ENCODE measurements around the gene MYO18B. TPM values are rescaled to one million over a fixed set of nuclear protein-coding genes. Genes with fewer than 3 reads are reported as not detected.

MYO18B gene
- total RNA-seq, 1 experiment from 2014 or later = 0.05 TPM

GRCh38 chr22:26053737-26054316 lies 311.8 kb downstream of the MYO18B start (continued):
- TF ChIP-seq, protein P1, sequence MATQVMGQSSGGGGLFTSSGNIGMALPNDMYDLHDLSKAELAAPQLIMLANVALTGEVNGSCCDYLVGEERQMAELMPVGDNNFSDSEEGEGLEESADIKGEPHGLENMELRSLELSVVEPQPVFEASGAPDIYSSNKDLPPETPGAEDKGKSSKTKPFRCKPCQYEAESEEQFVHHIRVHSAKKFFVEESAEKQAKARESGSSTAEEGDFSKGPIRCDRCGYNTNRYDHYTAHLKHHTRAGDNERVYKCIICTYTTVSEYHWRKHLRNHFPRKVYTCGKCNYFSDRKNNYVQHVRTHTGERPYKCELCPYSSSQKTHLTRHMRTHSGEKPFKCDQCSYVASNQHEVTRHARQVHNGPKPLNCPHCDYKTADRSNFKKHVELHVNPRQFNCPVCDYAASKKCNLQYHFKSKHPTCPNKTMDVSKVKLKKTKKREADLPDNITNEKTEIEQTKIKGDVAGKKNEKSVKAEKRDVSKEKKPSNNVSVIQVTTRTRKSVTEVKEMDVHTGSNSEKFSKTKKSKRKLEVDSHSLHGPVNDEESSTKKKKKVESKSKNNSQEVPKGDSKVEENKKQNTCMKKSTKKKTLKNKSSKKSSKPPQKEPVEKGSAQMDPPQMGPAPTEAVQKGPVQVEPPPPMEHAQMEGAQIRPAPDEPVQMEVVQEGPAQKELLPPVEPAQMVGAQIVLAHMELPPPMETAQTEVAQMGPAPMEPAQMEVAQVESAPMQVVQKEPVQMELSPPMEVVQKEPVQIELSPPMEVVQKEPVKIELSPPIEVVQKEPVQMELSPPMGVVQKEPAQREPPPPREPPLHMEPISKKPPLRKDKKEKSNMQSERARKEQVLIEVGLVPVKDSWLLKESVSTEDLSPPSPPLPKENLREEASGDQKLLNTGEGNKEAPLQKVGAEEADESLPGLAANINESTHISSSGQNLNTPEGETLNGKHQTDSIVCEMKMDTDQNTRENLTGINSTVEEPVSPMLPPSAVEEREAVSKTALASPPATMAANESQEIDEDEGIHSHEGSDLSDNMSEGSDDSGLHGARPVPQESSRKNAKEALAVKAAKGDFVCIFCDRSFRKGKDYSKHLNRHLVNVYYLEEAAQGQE (IDR thresholded peaks at IDR 0.05; ENCODE audit: low read depth) = no peak
- no peak for TF ChIP-seq POLR2A (IDR thresholded peaks at IDR 0.05; ENCODE audit: borderline replicate concordance, extremely low read depth, insufficient read depth, insufficient read length)
- no peak for TF ChIP-seq SRF (IDR thresholded peaks at IDR 0.05; ENCODE audit: low read depth)
- TF ChIP-seq ZNF274 (IDR thresholded peaks at IDR 0.05; ENCODE audit: low read depth, low read length) = no peak
- no peak for TF ChIP-seq JUND (IDR thresholded peaks at IDR 0.05)
- TF ChIP-seq SP1 (IDR thresholded peaks at IDR 0.05; ENCODE audit: low read depth) = no peak
- TF ChIP-seq SIN3A (IDR thresholded peaks at IDR 0.05; ENCODE audit: low read depth) = no peak
- TF ChIP-seq TCF7L2 (IDR thresholded peaks at IDR 0.05; ENCODE audit: borderline replicate concordance, extremely low read depth, insufficient read depth, insufficient read length) = no peak

DNA sequence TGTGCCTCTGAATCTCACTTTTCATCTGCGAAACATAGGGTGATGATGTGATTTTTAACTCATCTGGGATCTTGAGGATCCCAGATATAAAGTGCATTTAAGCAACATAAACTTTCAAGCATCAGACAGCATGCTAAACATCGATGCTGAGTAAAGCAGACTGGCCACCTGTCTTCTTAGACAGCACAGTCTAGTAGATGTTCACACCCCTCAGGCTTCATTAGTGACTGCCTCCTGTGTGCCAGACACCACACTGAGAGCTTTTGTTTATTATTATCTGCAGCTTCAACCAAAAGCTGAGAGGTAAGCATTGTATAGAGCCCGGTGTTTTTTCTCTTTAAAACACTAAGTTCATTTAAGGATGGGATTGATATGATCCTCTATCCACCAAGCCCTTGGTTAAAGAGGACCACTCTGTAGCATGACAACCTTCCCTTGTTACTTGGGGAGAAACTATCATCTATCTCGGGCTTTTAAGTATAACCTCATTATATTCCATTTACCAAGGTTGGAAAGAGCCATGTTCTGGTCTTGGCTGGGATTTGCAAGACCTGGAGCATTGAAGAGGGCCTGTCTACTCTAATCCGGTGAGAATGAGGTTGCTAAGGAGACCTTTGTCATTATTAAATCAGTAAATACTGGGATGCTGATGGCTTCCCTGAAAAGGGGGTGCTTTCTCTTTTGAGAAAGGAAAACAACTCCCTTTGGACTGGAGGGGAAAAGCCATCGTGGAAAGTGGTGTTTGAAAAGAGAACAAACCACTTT lies 313.0 kb downstream of the MYO18B start:
- Histone ChIP-seq H3K9ac (ENCODE audit: low read length) (no peak overlapping the region), H2AFZ (ENCODE audit: low read depth, low read length, poor library complexity, severe bottlenecking) (no peak overlapping the region), H3K4me1 (ENCODE audit: control insufficient read depth in 1 of 2, insufficient read depth in 2 of 2, low read length in 2 of 2) (no peaks in the 10 kb centered on the region), H3K27ac (ENCODE audit: low read depth, low read length) (no peak overlapping the region), H3K9me2 (ENCODE audit: insufficient read depth) (no peaks in the 10 kb centered on the region), H3K9me3 (ENCODE audit: control insufficient read depth in 1 of 2, insufficient read depth in 1 of 2, low read depth in 1 of 2, low read length in 2 of 2) (no peaks in the 10 kb centered on the region), H3K79me2 (ENCODE audit: insufficient read depth, low read length) (no peaks in the 10 kb centered on the region), H4K20me1 (ENCODE audit: insufficient read depth) (no peaks in the 10 kb centered on the region; the same call in 1 of the 2 replicates), H3K4me3 (replicated peaks in 1 of 2; ENCODE audit: low read depth in 1 of 2, low read length in 2 of 2) (no peak overlapping the region), H3K4me2 (ENCODE audit: low read length) (no peak overlapping the region), H3K27me3 (ENCODE audit: insufficient read depth, low read length) (peaks cover 58% of the 10 kb centered on the region), H3K36me3 (ENCODE audit: control insufficient read depth in 1 of 2, insufficient read depth in 2 of 2, low read length in 2 of 2) (no peaks in the 10 kb centered on the region)
- intact Hi-C loops (cut with micrococcal nuclease) = loop anchor here (10.0 kb wide), 1 partner anchor 60 kb away; no protein-coding TSS in a partner anchor
- ChIA-PET CTCF (no interaction called here), RAD21 (ENCODE audit: low non-redundant PET in 1 of 2, low total read pairs in 2 of 2, uncharacterized antibody in 2 of 2, unreplicated experiment in 2 of 2) (no interaction called here), POLR2A (no interaction called here)
- no TSS peak for BruUV-seq (replicated peaks)
- ATAC-seq (no peak), DNase-seq (ENCODE audit: low read depth, low spot score) (no peak)
- TF ChIP-seq JUND (IDR thresholded peaks at IDR 0.05) (no peak), FOSL1 (IDR thresholded peaks at IDR 0.05; ENCODE audit: low read depth) (no peak), SP1 (IDR thresholded peaks at IDR 0.05; ENCODE audit: low read depth) (no peak), SRF (IDR thresholded peaks at IDR 0.05; ENCODE audit: low read depth) (no peak), EZH2 (IDR thresholded peaks at IDR 0.05) (no peak), TCF7L2 (IDR thresholded peaks at IDR 0.05; ENCODE audit: borderline replicate concordance, extremely low read depth, insufficient read depth, insufficient read length) (no peak)
- TF ChIP-seq, protein P1 (IDR thresholded peaks at IDR 0.05; ENCODE audit: low read depth) = no peak
- TF ChIP-seq, protein P2, sequence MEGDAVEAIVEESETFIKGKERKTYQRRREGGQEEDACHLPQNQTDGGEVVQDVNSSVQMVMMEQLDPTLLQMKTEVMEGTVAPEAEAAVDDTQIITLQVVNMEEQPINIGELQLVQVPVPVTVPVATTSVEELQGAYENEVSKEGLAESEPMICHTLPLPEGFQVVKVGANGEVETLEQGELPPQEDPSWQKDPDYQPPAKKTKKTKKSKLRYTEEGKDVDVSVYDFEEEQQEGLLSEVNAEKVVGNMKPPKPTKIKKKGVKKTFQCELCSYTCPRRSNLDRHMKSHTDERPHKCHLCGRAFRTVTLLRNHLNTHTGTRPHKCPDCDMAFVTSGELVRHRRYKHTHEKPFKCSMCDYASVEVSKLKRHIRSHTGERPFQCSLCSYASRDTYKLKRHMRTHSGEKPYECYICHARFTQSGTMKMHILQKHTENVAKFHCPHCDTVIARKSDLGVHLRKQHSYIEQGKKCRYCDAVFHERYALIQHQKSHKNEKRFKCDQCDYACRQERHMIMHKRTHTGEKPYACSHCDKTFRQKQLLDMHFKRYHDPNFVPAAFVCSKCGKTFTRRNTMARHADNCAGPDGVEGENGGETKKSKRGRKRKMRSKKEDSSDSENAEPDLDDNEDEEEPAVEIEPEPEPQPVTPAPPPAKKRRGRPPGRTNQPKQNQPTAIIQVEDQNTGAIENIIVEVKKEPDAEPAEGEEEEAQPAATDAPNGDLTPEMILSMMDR (IDR thresholded peaks at IDR 0.05 in 2 of 3, conservative IDR thresholded peaks at IDR 0.05 in 1 of 3; ENCODE audit: borderline replicate concordance in 1 of 3, insufficient read depth in 1 of 3, low read depth in 2 of 3, low read length in 2 of 3) = no peak
- TF ChIP-seq, protein P3, sequence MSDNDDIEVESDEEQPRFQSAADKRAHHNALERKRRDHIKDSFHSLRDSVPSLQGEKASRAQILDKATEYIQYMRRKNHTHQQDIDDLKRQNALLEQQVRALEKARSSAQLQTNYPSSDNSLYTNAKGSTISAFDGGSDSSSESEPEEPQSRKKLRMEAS (IDR thresholded peaks at IDR 0.05) = no peak
